H9 (cell line): ENCODE data around the gene TEX55. TPM values are rescaled to one million over a fixed set of nuclear protein-coding genes. Genes with fewer than 3 reads are reported as not detected.

Experiments
- DNase-seq: peaks from one replicate; pipeline ENCODE4 v3.0.0-alpha.2; 2017
- H2AFZ ChIP-seq: one replicate; pipeline ENCODE4 v1.6.1; 2013; ENCODE audit warnings: mild to moderate bottlenecking, low read length, control low read depth, moderate library complexity
- H2AK5ac ChIP-seq: 2 replicates; pipeline ENCODE4 v1.6.1; 2013; ENCODE audit warnings: low read length, control low read depth, mixed read lengths; ENCODE audit not compliant: insufficient read length
- H2BK120ac ChIP-seq: one replicate; pipeline ENCODE4 v1.6.1; 2013; ENCODE audit warnings: low read depth, mild to moderate bottlenecking, low read length, control low read depth, inconsistent platforms; ENCODE audit not compliant: poor library complexity, severe bottlenecking
- H2BK12ac ChIP-seq: 2 replicates; pipeline ENCODE4 v1.6.1; 2013; ENCODE audit warnings: low read length, control low read depth, mixed read lengths, low read depth; ENCODE audit not compliant: insufficient read length
- H2BK15ac ChIP-seq: 2 replicates; pipeline ENCODE4 v1.6.1; 2013; ENCODE audit warnings: low read depth, low read length, control low read depth
- H2BK20ac ChIP-seq: one replicate; pipeline ENCODE4 v1.6.1; 2013; ENCODE audit warnings: low read depth, mild to moderate bottlenecking, low read length, control low read depth, inconsistent platforms; ENCODE audit not compliant: poor library complexity, severe bottlenecking
- H2BK5ac ChIP-seq: 2 replicates; pipeline ENCODE4 v1.6.1; 2013; ENCODE audit warnings: low read length, control low read depth, mixed read lengths; ENCODE audit not compliant: insufficient read length
- H3K14ac ChIP-seq: 2 replicates; pipeline ENCODE4 v1.6.1; 2013; ENCODE audit warnings: low read length, control low read depth; ENCODE audit not compliant: insufficient read depth
- H3K18ac ChIP-seq: 2 replicates; pipeline ENCODE4 v1.6.1; 2013; ENCODE audit warnings: low read depth, mild to moderate bottlenecking, mixed read lengths, low read length, control low read depth; ENCODE audit not compliant: insufficient read length
- H3K23ac ChIP-seq: 2 replicates; pipeline ENCODE4 v1.6.1; 2013; ENCODE audit warnings: low read length, control low read depth, mixed read lengths, low read depth; ENCODE audit not compliant: insufficient read length
- H3K23me2 ChIP-seq: 2 replicates; pipeline ENCODE4 v1.6.1; 2013; ENCODE audit warnings: low read depth, mild to moderate bottlenecking, mixed read lengths, low read length, control low read depth; ENCODE audit not compliant: insufficient read length, poor library complexity, severe bottlenecking
- H3K27ac ChIP-seq: 2 replicates; pipeline ENCODE4 v1.5.1; 2013; ENCODE audit warnings: low read length, control low read depth, mixed read lengths, low read depth; ENCODE audit not compliant: insufficient read length
- H3K27me3 ChIP-seq: 2 replicates; pipeline ENCODE4 v1.6.1; 2013; ENCODE audit warnings: low read length, control low read depth, inconsistent platforms; ENCODE audit not compliant: insufficient read depth
- H3K4ac ChIP-seq: 2 replicates; pipeline ENCODE4 v1.6.1; 2013; ENCODE audit warnings: low read depth, mild to moderate bottlenecking, control low read depth, inconsistent platforms, low read length, moderate library complexity
- H3K4me1 ChIP-seq: 2 replicates; pipeline ENCODE4 v1.6.1; 2013; ENCODE audit warnings: low read length, control low read depth, inconsistent platforms; ENCODE audit not compliant: insufficient read depth
- H3K4me2 ChIP-seq: 2 replicates; pipeline ENCODE4 v1.6.1; 2013; ENCODE audit warnings: low read length, control low read depth, mixed read lengths; ENCODE audit not compliant: insufficient read length, insufficient read depth
- H3K56ac ChIP-seq: 2 replicates; pipeline ENCODE4 v1.6.1; 2013; ENCODE audit warnings: low read depth, mild to moderate bottlenecking, mixed read lengths, low read length, control low read depth; ENCODE audit not compliant: insufficient read length
- H3K79me1 ChIP-seq: 2 replicates; pipeline ENCODE4 v1.6.1; 2013; ENCODE audit warnings: low read depth, mild to moderate bottlenecking, moderate library complexity, low read length, control low read depth, inconsistent platforms; ENCODE audit not compliant: insufficient read depth, poor library complexity, severe bottlenecking
- H3K79me2 ChIP-seq: 2 replicates; pipeline ENCODE4 v1.6.1; 2013; ENCODE audit warnings: low read length, control low read depth, inconsistent platforms; ENCODE audit not compliant: insufficient read depth
- H3K9ac ChIP-seq: 2 replicates; pipeline ENCODE4 v1.6.1; 2013; ENCODE audit warnings: low read length, control low read depth, mixed read lengths; ENCODE audit not compliant: insufficient read length; ENCODE audit errors: extremely low read depth
- H3K9me3 ChIP-seq: one replicate; pipeline ENCODE4 v1.6.1; 2013; ENCODE audit warnings: low read depth, low read length, inconsistent platforms; ENCODE audit not compliant: control insufficient read depth
- H3T11ph ChIP-seq: one replicate; pipeline ENCODE4 v1.6.1; 2013; ENCODE audit warnings: mild to moderate bottlenecking, low read length, control low read depth, inconsistent platforms
- H4K20me1 ChIP-seq: one replicate; pipeline ENCODE4 v1.6.1; 2013; ENCODE audit not compliant: control insufficient read depth, insufficient read length, insufficient read depth
- H4K5ac ChIP-seq: 2 replicates; pipeline ENCODE4 v1.6.1; 2013; ENCODE audit warnings: low read depth, mild to moderate bottlenecking, mixed read lengths, low read length, control low read depth; ENCODE audit not compliant: insufficient read length
- H4K8ac ChIP-seq: replicated peaks from 2 replicates; pipeline ENCODE4 v1.6.1; 2013; ENCODE audit warnings: low read length, control low read depth, mixed read lengths, low read depth; ENCODE audit not compliant: insufficient read length
- H4K91ac ChIP-seq: 2 replicates; pipeline ENCODE4 v1.6.1; 2013; ENCODE audit warnings: low read depth, mild to moderate bottlenecking, moderate library complexity, mixed read lengths, low read length, control low read depth; ENCODE audit not compliant: insufficient read length
- H3K27ac Mint-ChIP-seq, 3 experiments: 2 replicates in 2 of 3; 3 replicates in 1 of 3; pipeline ENCODE4 v1.8.0; 2020 to 2021; ENCODE audit warnings: mixed read lengths in 3 of 3, mild to moderate bottlenecking in 1 of 3, moderate library complexity in 1 of 3
- H3K27me3 Mint-ChIP-seq: 2 replicates; pipeline ENCODE4 v1.8.0; 2021; ENCODE audit warnings: low read depth, mild to moderate bottlenecking, moderate library complexity, mixed read lengths
- H3K36me3 Mint-ChIP-seq, 3 experiments: 2 replicates in 2 of 3; 3 replicates in 1 of 3; pipeline ENCODE4 v1.8.0; 2020 to 2021; ENCODE audit warnings: low read depth in 3 of 3, mixed read lengths in 3 of 3; ENCODE audit not compliant: insufficient read depth in 1 of 3
- H3K4me1 Mint-ChIP-seq, 2 experiments: 2 replicates each; pipeline ENCODE4 v1.8.0; 2020; ENCODE audit warnings: mixed read lengths in 2 of 2
- H3K4me3 Mint-ChIP-seq, 2 experiments: 2 replicates in 1 of 2; 3 replicates in 1 of 2; pipeline ENCODE4 v1.8.0; 2020 to 2021; ENCODE audit warnings: mild to moderate bottlenecking in 2 of 2, mixed read lengths in 2 of 2, moderate library complexity in 1 of 2
- H3K9me3 Mint-ChIP-seq, 2 experiments: 2 replicates in 1 of 2; 3 replicates in 1 of 2; pipeline ENCODE4 v1.8.0; 2020; ENCODE audit warnings: mild to moderate bottlenecking in 2 of 2, mixed read lengths in 2 of 2, moderate library complexity in 1 of 2
- WGBS: extraction: QIAGEN DNeasy Blood & Tissue Kit; methylation state at CpG from one replicate; pipeline ENCODE4 v1.1.7; 2013; ENCODE audit warnings: missing lambda C conversion rate, low lambda C conversion rate, mixed read lengths; ENCODE audit not compliant: insufficient read length; ENCODE audit errors: extremely low coverage; 5-methylcytosine and 5-hydroxymethylcytosine counted together
- total RNA-seq: library from RNA; stranded (reverse); gene quantifications from 2 replicates; pipeline ENCODE4 v1.2.1, GENCODE V29; 2021
- TF ChIP-seq, protein P1 (sequence below): fragments of 200-600 bp; sonication (generic); conservative IDR thresholded peaks from 3 replicates; pipeline ENCODE4 v1.8.0; 2021; ENCODE audit warnings: antibody characterized with exemption, mild to moderate bottlenecking

Gene TEX55
- total RNA-seq, 1 experiment from 2014 or later = not detected

GRCh38 chr3:119149484-119149883 is 3.5 kb downstream of the TEX55 start:
- Histone ChIP-seq H3K27ac (no peak overlapping the region), H3K56ac (no peak overlapping the region), H3K4ac (no peak overlapping the region), H3K14ac (no peak overlapping the region), H2AFZ (no peak overlapping the region), H3K79me2 (no peaks in the 10 kb centered on the region), H2BK12ac (no peak overlapping the region), H3K27me3 (no peaks in the 10 kb centered on the region), H2AK5ac (no peak overlapping the region), H3K9me3 (no peaks in the 10 kb centered on the region), H3K4me1 (no peaks in the 10 kb centered on the region), H3T11ph (no peak overlapping the region), H2BK15ac (no peak overlapping the region), H2BK120ac (no peak overlapping the region), H2BK5ac (no peak overlapping the region), H3K9ac (no peak overlapping the region), H3K23me2 (no peaks in the 10 kb centered on the region), H4K20me1 (no peaks in the 10 kb centered on the region), H3K18ac (no peak overlapping the region), H2BK20ac (no peak overlapping the region), H3K23ac (no peak overlapping the region), H3K4me2 (no peak overlapping the region), H3K79me1 (no peaks in the 10 kb centered on the region), H4K8ac (no peak overlapping the region), H4K91ac (no peak overlapping the region), H4K5ac (no peak overlapping the region)
- Mint-ChIP-seq H3K27ac (no peak overlapping the region), H3K9me3 (peaks cover 17% of the 10 kb centered on the region in 2 experiments; a peak in 3 of 5 replicates), H3K27me3 (peaks cover 9% of the 10 kb centered on the region), H3K36me3 (peaks cover 2 to 20% (median 9%) of the 10 kb centered on the region in 3 experiments; a peak in 6 of 7 replicates), H3K4me1 (peaks cover 3 to 4% of the 10 kb centered on the region in 2 experiments; a peak in 1 of 4 replicates), H3K4me3 (no peak overlapping the region)
- no CpG with 5 or more reads among the region's 4 CpGs for WGBS
- no peak for DNase-seq
- TF ChIP-seq, protein P1, sequence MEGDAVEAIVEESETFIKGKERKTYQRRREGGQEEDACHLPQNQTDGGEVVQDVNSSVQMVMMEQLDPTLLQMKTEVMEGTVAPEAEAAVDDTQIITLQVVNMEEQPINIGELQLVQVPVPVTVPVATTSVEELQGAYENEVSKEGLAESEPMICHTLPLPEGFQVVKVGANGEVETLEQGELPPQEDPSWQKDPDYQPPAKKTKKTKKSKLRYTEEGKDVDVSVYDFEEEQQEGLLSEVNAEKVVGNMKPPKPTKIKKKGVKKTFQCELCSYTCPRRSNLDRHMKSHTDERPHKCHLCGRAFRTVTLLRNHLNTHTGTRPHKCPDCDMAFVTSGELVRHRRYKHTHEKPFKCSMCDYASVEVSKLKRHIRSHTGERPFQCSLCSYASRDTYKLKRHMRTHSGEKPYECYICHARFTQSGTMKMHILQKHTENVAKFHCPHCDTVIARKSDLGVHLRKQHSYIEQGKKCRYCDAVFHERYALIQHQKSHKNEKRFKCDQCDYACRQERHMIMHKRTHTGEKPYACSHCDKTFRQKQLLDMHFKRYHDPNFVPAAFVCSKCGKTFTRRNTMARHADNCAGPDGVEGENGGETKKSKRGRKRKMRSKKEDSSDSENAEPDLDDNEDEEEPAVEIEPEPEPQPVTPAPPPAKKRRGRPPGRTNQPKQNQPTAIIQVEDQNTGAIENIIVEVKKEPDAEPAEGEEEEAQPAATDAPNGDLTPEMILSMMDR = no peak
